ENCODE results near the gene ITGB1. TPM values are rescaled to one million over a fixed set of nuclear protein-coding genes. Genes with fewer than 3 reads are reported as not detected.

The ITGB1 gene
- total and polyA plus RNA-seq, 2 of the 8 experiments (the other 6 are each of a cell fraction or from before 2014, with no cell fraction given), result 82.7 to 321 TPM

DNA sequence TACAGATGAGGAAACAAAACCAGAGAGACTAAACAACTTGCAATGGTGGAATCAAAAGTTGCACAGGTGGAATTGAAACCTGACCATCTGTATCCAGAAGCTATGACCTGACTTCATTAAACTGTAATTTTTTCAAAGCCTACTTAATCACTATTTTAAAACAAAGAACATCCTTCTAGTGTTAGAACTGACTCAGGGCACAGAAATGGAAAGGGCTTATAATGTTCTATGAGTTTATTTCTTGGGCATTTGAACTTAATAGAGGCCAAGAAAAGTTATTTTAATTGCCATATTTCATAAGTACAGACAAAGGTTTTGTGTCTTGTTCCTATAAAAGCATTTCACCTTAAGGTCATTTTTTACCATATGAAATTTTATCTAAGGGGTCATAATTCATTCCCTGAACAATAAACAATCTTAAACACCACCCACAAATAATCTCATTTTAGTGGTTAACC lies 8.8 kb downstream of the ITGB1 start:
- TF ChIP-seq, protein P1, sequence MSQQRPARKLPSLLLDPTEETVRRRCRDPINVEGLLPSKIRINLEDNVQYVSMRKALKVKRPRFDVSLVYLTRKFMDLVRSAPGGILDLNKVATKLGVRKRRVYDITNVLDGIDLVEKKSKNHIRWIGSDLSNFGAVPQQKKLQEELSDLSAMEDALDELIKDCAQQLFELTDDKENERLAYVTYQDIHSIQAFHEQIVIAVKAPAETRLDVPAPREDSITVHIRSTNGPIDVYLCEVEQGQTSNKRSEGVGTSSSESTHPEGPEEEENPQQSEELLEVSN (IDR thresholded peaks at IDR 0.05), result no peak
- no peak for TF ChIP-seq SP4 (IDR thresholded peaks at IDR 0.05; ENCODE audit: low read length)
- TF ChIP-seq, protein P2, sequence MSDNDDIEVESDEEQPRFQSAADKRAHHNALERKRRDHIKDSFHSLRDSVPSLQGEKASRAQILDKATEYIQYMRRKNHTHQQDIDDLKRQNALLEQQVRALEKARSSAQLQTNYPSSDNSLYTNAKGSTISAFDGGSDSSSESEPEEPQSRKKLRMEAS (IDR thresholded peaks at IDR 0.05), result no peak
- TF ChIP-seq CEBPB (IDR thresholded peaks at IDR 0.05; ENCODE audit: low read depth, low read length), result no peak
- TF ChIP-seq RBBP5 (IDR thresholded peaks at IDR 0.05; ENCODE audit: borderline replicate concordance, low read depth, low read length), result no peak
- no peak for TF ChIP-seq FOSL1 (IDR thresholded peaks at IDR 0.05; ENCODE audit: insufficient read depth, low read depth, low read length)
- TF ChIP-seq EP300 (IDR thresholded peaks at IDR 0.05; ENCODE audit: borderline replicate concordance in 1 of 2, low read depth in 2 of 2, low read length in 2 of 2), result no peak
- TF ChIP-seq NANOG (IDR thresholded peaks at IDR 0.05; ENCODE audit: insufficient read depth, low read depth, low read length, poor library complexity, severe bottlenecking), result no peak
- no peak for TF ChIP-seq RFX5 (IDR thresholded peaks at IDR 0.05; ENCODE audit: borderline replicate concordance, low read depth, low read length)

More for the DNA sequence above, 8.8 kb downstream of the ITGB1 start:
- FAIRE-seq, result peak; percentile 39
- H4K91ac ChIP-seq (replicated peaks; ENCODE audit: insufficient read length, low read length), result no peak overlapping the region
- H2AK5ac ChIP-seq (ENCODE audit: low read depth, low read length), result no peak overlapping the region
- no peaks in the 10 kb centered on the region for H3K27me3 ChIP-seq (replicated peaks in 1 of 4; ENCODE audit: control insufficient read depth in 3 of 4, extremely low read depth in 1 of 4, insufficient read depth in 3 of 4, low read length in 3 of 4)
- no peak overlapping the region for H3K4me2 ChIP-seq (ENCODE audit: insufficient read depth in 1 of 2, low read depth in 2 of 2, low read length in 2 of 2)
- H3K4me3 ChIP-seq (ENCODE audit: extremely low read depth in 1 of 4, insufficient read depth in 2 of 4, low read depth in 3 of 4, low read length in 4 of 4), result peak overlapping the region in 1 of 4 experiments; percentile 11; a peak in 1 of 8 replicates
- no peak overlapping the region for H3K18ac ChIP-seq (ENCODE audit: extremely low read depth, low read length)
- no peak overlapping the region for H3K14ac ChIP-seq (ENCODE audit: insufficient read length)
- no peak overlapping the region for H3K4ac ChIP-seq (replicated peaks; ENCODE audit: insufficient read length, low read depth, low read length)
- no peak overlapping the region for H2BK12ac ChIP-seq (ENCODE audit: low read depth, low read length)
- H3K9ac ChIP-seq (replicated peaks in 1 of 4; ENCODE audit: extremely low read depth in 1 of 4, low read depth in 3 of 4, low read length in 3 of 4), result peak overlapping the region in 1 of 4 experiments; percentile 34; a peak in 1 of 7 replicates
- H2BK20ac ChIP-seq (ENCODE audit: low read length), result no peak overlapping the region
- H3K4me1 ChIP-seq (replicated peaks in 1 of 4; ENCODE audit: control insufficient read depth in 3 of 4, insufficient read depth in 4 of 4, low read length in 3 of 4), result peaks cover 2 to 24% (median 17%) of the 10 kb centered on the region in 4 experiments; a peak in 6 of 7 replicates
- CTCF ChIA-PET (ENCODE audit: partially characterized antibody), result no interaction called here
- H3K27ac ChIP-seq (ENCODE audit: low read depth, low read length), result no peak overlapping the region
- H3K23me2 ChIP-seq (ENCODE audit: low read depth, low read length), result no peaks in the 10 kb centered on the region
- no peak overlapping the region for H4K8ac ChIP-seq (ENCODE audit: extremely low read depth, insufficient read depth, low read length)
- no peak for DNase-seq (ENCODE audit: low read depth in 1 of 2, low spot score in 2 of 2)
- no peak overlapping the region for H2BK120ac ChIP-seq (replicated peaks; ENCODE audit: low read depth, low read length)
- H3K79me2 ChIP-seq (ENCODE audit: control insufficient read depth in 1 of 2, insufficient read depth in 2 of 2, low read length in 2 of 2), result peaks cover 12 to 100% of the 10 kb centered on the region in 2 experiments
- peaks cover 0 to 4% (median 0%) of the 10 kb centered on the region in 4 experiments; a peak in 1 of 8 replicates for H3K36me3 ChIP-seq (ENCODE audit: control insufficient read depth in 2 of 4, insufficient read depth in 4 of 4, low read length in 3 of 4)
- no peak overlapping the region for H3K23ac ChIP-seq (ENCODE audit: insufficient read length)
- no peaks in the 10 kb centered on the region for H3K79me1 ChIP-seq (ENCODE audit: low read depth, low read length)
- H2AFZ ChIP-seq (ENCODE audit: low read length), result no peak overlapping the region
- H3K56ac ChIP-seq (replicated peaks; ENCODE audit: insufficient read length, low read depth, low read length), result no peak overlapping the region
- no peaks in the 10 kb centered on the region for H3K9me3 ChIP-seq (ENCODE audit: insufficient read depth in 2 of 2, low read depth in 1 of 2, low read length in 1 of 2)
- peak overlapping the region; percentile 62 for H4K5ac ChIP-seq (ENCODE audit: insufficient read length, low read depth, low read length)
- POLR2A ChIA-PET (ENCODE audit: partially characterized antibody), result no interaction called here
- H2BK15ac ChIP-seq (ENCODE audit: low read length), result no peak overlapping the region
- H4K20me1 ChIP-seq (replicated peaks in 1 of 2; ENCODE audit: control insufficient read depth in 1 of 2, insufficient read depth in 2 of 2, low read length in 2 of 2), result peaks cover 4 to 13% of the 10 kb centered on the region in 2 experiments
- H2BK5ac ChIP-seq (ENCODE audit: low read depth, low read length), result no peak overlapping the region

All from H1 (cell line).